Astrocyte of the spinal cord (primary cell): Measurements from ENCODE around the gene SSH2.

ENCODE experiments used
- DNase-seq: peaks from one replicate; pipeline ENCODE4 v3.0.0; 2011; ENCODE audit warnings: low read depth, low spot score
- H3K4me3 ChIP-seq: 2 replicates; pipeline ENCODE4 v1.5.1; 2011; ENCODE audit warnings: low read depth, mild to moderate bottlenecking, low read length, moderate library complexity
- CTCF ChIP-seq: IDR thresholded peaks from 2 replicates; pipeline ENCODE4 v1.5.1; 2012; ENCODE audit warnings: low read depth, mild to moderate bottlenecking, low read length, inconsistent platforms
- in situ Hi-C: cut with HindIII; loops from 2 replicates; pipeline ENCODE4 v1.10.0; 2017; ENCODE audit warnings: low sequenced_read_pairs

SSH2 gene

DNA sequence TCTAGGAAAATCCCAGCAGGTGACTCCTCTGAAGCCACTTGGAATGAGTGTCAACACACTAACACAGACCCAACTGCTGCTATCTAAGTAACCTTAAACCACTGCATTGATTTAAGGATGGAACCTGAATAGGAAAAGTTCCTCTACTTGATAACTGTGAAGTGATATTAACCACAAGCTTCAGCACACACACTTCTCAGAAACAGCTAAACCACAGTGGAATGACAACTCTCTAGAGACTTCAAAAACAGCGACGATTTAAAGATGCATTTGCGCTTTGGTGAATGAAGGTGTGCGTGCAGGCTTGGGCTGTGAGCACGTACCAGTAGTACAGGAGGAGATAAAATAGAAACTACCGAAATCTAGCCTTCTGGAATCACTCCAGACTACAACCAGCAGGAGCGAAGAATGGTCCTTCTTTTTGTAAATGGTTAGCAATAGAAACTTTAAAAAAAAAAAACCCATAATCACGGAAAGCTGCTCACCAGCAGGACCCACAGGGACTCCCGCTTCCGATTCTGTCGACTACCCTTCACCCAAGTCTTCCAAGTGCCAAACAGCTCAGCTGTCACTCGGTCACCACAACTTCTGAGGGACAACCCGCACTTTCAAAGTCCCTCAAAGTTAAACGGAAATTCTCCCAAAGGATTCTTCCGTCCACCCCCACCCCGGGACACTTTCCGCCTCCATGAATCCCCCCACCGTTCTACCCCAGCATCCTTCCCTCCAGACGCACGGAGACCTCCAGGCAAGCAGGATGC, 169.6 kb downstream of the SSH2 start:
- TF ChIP-seq CTCF = no peak
- DNase-seq = peak; percentile 58
- in situ Hi-C loops = no loop called here
- peak overlapping the region; percentile 71 for H3K4me3 ChIP-seq

DNA sequence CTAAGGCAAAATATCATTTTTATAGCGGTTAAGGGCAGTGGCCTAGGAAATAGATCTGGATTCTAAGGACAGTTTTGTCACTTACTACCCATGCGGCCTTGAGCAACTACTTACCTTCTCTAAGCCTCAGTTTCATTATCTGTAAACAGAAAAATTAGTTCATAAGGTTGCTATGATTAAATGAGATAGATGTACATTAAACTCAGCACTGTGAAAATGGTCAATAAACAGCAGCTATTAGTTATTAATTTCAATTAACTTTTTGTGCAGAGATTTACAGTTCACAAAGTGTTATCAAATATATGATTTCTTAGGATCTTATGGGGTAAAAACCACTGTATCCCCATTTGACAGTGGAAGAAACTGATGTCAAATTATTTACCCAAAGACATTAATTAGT, 171.8 kb downstream of the SSH2 start:
- in situ Hi-C loops = no loop called here
- H3K4me3 ChIP-seq = no peak overlapping the region
- DNase-seq = no peak
- no peak for TF ChIP-seq CTCF

GRCh38 chr17:29757788-29758187, 172.2 kb downstream of the SSH2 start:
- no peak for TF ChIP-seq CTCF
- no peak for DNase-seq
- no peak overlapping the region for H3K4me3 ChIP-seq
- in situ Hi-C loops = no loop called here

DNA sequence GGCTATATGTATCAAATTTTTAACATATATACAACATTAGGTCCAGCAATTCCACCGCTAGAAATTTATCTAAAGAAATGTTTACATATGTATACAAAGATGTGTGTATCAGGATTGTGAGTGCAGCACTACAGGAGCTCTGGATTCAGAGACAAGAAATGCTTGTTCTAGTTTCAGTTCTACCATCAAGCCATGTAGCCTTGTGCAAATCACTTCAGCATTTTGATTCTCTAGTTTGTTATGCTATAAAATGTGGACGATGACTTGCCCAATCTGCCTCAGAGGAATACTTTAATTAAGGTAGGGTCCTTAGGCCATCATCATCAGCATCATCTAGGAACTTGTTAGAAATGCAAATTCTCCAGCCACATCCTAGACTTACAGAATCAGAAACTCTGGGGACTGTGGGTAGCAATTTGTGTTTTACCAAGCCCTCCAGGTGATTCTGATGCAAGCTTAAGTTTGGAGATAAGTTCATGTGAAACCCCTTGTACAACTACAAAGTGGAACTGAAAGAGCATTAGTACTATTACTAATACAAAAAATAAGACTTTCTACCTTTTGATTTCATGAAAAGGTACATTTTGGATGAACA, 176.1 kb downstream of the SSH2 start:
- no peak for DNase-seq
- no peak overlapping the region for H3K4me3 ChIP-seq
- TF ChIP-seq CTCF = no peak
- in situ Hi-C loops = no loop called here

DNA sequence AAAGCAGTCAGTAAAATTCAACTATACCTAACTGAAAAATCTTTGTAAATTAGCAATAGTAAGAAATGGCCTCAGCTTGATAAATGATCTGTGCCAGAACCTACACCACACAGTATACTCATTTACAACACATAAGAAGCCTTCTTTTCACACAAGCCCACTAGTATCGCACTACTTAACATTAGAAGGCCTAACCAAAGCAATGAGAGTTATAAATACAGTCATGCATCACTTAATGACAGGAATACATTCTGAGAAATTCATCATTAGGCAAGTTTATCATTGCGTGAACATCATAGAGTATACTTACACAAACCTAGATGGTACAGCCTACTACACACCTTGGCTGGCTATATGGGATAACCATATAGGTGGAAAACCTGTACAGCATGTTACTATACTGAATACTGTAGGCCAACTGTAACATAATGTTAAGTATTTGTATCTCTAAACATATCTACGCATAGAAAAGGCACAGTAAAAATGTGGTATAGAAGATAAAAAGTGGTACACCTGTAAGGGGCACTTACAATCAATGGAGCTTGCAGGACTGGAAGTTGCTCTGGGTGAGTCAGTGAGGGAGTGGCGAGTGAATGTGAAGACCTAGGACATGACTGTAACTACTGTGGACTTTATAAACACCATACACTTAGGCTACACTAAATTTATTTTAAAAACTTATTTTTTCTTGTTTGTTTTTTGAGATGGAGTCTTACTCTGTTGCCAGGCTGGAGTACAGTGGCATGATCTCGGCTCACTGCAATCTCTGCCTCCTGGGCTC, 180.8 kb downstream of the SSH2 start:
- H3K4me3 ChIP-seq = no peak overlapping the region
- DNase-seq = no peak
- in situ Hi-C loops = no loop called here
- no peak for TF ChIP-seq CTCF

DNA sequence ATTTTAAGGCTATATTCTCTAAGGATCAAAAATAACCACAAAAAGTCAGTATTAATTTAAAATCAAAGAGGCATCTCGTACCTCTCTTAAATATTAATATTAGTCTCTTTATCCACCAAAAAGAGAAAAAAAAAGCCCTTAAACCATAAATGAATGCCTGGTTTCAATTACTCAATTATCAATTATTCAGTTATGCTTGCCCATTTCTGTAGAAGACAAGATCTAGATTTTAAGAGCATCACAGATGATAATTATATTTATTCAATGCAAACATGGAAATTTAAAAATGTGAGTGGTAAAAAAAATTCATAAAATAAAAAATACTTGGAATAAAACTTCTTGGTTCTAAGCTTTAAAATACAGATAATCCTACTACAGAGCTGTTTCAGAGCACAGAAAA, 181.6 kb downstream of the SSH2 start:
- no peak for TF ChIP-seq CTCF
- in situ Hi-C loops = no loop called here
- no peak overlapping the region for H3K4me3 ChIP-seq
- no peak for DNase-seq
